Epithelial cell of esophagus (primary cell): ENCODE results near the gene NSDHL.

Source experiments
- DNase-seq: peaks from one replicate; pipeline ENCODE4 v3.0.0; 2010; ENCODE audit warnings: low read depth
- H3K4me3 ChIP-seq: 2 replicates; pipeline ENCODE4 v1.5.1; 2011; ENCODE audit warnings: mild to moderate bottlenecking, low read length, control low read depth
- TF ChIP-seq, protein P1 (sequence below): IDR thresholded peaks from 2 replicates; pipeline ENCODE4 v1.5.1; 2011; ENCODE audit warnings: low read depth, mild to moderate bottlenecking, low read length, control low read depth, inconsistent platforms; ENCODE audit not compliant: insufficient read depth; ENCODE audit errors: missing control alignments

Gene NSDHL

DNA sequence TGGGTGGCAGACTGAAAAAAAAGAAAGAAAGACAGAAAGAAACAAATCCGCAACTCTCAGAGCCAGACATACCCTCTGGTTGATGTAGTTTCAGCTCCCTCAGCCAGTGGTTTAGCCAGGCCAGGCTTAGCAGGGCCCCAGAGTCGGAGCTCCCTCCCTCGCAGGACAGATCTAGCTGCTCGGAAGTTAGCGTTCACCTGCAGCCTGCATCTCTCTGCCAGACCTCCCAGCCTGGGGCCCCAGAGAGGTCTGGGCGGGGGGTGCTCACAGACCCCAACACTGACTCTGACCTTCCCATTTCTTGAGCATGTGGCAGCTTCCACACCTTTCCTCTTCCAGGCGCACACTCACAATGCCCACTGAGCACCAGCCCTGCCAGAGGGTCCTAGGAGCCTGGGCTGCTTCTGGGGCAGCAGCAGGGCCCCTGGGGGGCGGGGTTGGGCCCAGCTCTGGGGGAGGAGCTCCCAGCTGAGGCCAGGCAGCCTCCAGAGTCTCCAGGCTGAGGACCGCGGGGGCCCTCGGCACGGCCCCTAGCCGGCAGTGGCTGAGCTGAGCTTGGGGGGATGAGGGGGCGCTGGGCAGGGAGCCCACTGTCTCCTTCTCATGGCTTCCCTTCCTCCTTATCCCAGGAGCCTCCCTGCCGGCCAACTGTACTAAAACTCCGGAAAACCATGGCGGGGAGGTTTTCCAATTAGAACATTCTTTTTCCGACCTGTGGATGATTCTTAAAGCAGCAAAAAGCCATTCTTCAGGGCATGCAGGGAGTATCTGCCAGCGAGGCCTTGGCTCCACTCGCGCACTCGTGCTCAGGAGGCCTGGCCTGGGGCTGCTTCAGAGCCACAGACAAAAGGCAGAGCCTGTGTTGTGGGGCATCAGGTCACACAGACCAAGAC, 62.4 kb downstream of the NSDHL start:
- H3K4me3 ChIP-seq: no peak overlapping the region
- TF ChIP-seq, protein P1, sequence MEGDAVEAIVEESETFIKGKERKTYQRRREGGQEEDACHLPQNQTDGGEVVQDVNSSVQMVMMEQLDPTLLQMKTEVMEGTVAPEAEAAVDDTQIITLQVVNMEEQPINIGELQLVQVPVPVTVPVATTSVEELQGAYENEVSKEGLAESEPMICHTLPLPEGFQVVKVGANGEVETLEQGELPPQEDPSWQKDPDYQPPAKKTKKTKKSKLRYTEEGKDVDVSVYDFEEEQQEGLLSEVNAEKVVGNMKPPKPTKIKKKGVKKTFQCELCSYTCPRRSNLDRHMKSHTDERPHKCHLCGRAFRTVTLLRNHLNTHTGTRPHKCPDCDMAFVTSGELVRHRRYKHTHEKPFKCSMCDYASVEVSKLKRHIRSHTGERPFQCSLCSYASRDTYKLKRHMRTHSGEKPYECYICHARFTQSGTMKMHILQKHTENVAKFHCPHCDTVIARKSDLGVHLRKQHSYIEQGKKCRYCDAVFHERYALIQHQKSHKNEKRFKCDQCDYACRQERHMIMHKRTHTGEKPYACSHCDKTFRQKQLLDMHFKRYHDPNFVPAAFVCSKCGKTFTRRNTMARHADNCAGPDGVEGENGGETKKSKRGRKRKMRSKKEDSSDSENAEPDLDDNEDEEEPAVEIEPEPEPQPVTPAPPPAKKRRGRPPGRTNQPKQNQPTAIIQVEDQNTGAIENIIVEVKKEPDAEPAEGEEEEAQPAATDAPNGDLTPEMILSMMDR: no peak
- no peak for DNase-seq

DNA sequence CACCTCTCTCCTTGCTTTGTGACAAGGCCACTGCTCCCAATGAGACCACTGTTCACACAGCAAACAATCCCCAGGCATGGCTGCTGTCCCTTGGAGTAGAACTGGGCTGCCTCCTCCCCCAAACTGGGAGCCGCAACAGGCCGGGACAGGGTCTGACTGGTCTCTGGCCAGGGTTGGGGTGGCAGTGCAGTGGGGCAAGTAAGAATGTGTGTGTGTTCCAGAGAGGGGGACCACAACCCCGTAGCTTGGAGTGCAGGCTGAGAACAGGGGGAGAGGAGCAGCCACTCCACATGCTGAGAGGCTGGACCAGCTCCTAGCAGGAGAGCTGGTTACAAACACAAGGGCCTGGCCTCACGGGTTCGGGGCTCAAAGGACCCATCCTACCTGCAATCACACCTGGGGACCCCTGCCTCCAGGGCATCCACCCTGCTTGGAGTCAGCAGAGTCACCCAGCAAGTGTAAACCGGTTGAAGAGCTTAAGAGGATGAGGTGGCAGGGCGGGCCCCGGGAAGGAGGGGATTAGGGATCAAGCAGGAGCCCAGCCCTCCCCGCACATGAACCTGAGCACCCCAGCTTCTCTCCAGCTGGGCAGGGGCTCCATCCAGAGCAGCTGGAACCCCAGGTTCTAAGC, 63.2 kb downstream of the NSDHL start:
- DNase-seq: peak; percentile 81
- H3K4me3 ChIP-seq: no peak overlapping the region
- TF ChIP-seq, protein P1: no peak

DNA sequence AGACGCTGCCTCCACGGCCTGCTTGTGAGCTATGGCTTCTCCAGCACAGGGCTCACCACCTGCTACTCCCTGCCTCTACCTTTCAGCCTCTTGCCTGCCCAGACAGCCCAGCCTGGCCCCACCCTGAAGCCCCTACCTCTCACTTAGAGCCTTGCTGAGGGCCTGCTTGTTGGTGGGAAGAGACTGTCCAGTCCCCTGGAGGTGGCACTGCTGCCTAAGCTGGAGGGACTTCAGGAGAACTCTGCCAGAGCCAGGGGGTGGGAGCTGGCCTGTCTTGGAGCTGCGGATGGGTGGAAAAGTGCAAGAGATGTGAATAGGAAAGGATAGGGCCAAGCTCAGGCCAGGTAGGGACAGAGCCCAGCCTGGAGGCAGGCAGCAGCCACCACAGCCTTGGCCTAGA, 64.3 kb downstream of the NSDHL start:
- DNase-seq: no peak
- TF ChIP-seq, protein P1: no peak
- H3K4me3 ChIP-seq: no peak overlapping the region

DNA sequence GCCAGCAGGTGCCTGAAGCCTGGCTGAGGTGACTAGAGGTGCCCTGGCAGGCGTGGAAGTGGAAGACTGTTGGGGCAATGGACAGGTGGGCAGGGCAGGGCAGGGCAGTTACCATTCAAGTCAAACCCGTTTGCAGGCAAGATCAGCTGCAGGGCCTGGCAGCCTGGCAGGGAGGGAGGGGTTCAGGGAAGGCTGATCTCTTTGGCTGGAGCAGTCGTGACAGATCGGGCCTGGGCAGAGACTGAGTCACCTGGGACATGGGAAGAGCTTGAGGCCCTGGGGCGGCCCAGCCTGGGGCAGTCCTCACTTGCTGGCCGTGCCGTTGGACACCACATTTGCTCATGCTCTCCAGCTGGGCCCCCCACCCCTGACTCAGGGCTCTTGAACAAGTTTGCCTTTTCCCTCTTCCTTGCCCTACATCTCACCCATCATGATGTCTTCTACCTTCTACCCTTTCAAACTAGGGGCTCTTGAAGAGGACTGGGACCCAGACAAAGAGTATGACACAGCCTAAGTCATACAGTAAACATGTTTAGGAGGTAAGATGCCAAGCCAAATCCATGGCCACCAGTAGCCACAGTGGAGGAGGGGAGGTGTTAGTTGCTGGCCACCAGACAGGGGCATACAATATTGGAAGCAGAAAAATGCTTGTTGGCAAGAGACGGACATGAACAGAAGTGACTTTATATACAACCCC, 65.0 kb downstream of the NSDHL start:
- TF ChIP-seq, protein P1: no peak
- no peak overlapping the region for H3K4me3 ChIP-seq
- DNase-seq: peak; percentile 90

DNA sequence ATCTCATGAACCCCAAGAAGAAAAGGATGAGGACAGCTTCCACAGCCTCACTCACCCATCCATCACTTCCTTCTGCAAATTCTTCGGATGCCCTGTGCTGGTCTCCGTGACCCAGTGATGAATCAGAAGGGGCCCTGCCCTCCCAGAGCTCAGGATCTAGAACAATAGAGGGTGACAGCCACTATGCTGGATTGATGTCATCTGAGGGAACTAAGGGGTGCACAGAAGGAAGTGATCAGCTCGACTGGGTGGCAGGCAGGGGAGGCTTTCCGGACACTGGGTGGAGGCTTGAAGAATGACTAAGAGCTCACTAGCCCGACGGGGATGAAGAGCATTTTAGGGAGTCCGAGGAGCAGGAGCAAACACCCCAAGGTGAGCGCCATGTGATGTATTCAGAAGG, 65.6 kb downstream of the NSDHL start:
- no peak overlapping the region for H3K4me3 ChIP-seq
- TF ChIP-seq, protein P1: no peak
- DNase-seq: peak; percentile 56

DNA sequence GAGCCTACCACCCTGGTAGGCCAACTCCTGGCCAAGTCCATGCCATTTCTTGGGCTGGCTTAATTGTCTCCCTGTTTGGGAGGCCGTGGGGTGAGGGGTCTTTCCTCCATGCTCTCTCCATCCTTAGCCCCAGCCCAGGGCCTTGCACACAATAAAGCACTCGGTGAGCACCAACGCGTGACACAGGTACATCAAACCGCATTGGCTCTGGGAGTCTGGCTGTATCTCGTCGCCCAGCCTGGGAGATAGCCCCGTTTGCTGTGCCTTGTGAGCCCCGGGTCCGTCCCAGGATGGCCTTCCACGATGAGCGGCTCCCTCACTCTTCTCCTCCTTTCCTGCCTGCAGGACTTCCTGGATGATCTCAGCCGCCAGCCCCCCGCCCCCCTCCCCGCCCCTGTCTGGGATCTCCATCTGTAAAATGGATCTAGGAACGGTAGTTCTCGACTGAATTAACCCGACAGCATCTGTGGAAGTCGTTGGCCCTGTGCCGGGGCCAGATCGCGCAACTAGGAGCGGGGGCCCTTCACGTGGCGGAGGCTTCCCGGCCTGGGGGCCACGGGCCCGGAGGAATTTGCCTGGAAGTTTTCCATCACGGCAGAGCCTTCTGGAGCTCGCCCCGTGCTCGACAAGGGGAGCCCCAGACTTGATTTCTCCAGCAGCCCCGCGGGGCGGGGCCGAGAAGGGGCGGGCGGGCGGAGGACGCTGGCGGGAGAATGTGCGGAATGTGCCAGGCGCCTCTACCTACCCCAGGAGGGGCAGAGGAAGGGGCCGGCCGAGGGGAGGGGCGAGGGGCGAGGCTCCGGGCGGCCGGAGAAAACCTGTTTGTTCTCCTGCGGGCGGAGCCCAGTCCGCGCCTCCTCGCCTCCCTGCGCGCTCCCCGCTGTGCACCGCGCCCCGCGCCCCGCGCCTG, 66.6 kb downstream of the NSDHL start, which contains the start of gene ZNF185:
Gene ZNF185, plus strand, starts transcription at position 846 of the 910 bp plus-strand sequence. CDS start 16,423 bp downstream, outside the sequence.
- TF ChIP-seq, protein P1: no peak
- peak within 1 kb of the TSS; percentile 76 for H3K4me3 ChIP-seq
- peak; percentile 81 for DNase-seq
